ENCODE measurements around the gene GNAI2. TPM values are rescaled to one million over a fixed set of nuclear protein-coding genes. Genes with fewer than 3 reads are reported as not detected.

Gene GNAI2
- total RNA-seq, 4 donors from 2014 or later = 69.6 to 322 (median 74.8) TPM

- Histone ChIP-seq H3K4me3 (no peak overlapping the region), H3K9me3 (no peaks in the 10 kb centered on the region), H3K27me3 (peaks cover 33% of the 10 kb centered on the region), H3K4me1 (peaks cover 7 to 32% (median 16%) of the 10 kb centered on the region in 4 donors), H3K27ac (no peak overlapping the region), H3K36me3 (no peaks in the 10 kb centered on the region)
- in situ Hi-C loops (cut with MboI; ENCODE audit: low pct_ligation_motif_present in 1 of 4, low pct_unique_long_range_greater_than_20kb in 1 of 4, low sequenced_read_pairs in 3 of 4) = no loop called here
- DNase-seq = no peak
- TF ChIP-seq POLR2AphosphoS5 (IDR thresholded peaks at IDR 0.05) (no peak), POLR2A (IDR thresholded peaks at IDR 0.05) (no peak), EP300 (IDR thresholded peaks at IDR 0.05; ENCODE audit: low read depth) (no peak), CTCF (IDR thresholded peaks at IDR 0.05) (no peak)
- WGBS, 2 donors (ENCODE audit: low coverage in 1 of 2) = 74% methylated on average over 65 of the region's 65 CpGs; no CpG with 5 or more reads in 1 of the 2 donors
- intact Hi-C loops (cut with DNase I; ENCODE audit: low total_unique reads) = loop anchor here (10.0 kb wide), 1 partner anchor 151 kb away; no protein-coding TSS in a partner anchor
Measured at GRCh38 chr3:50275141-50275995, 39.4 kb downstream of the GNAI2 start.

GRCh38 chr3:50275996-50276761 lies 40.2 kb downstream of the GNAI2 start:
- H3K4me1 ChIP-seq = peaks cover 7 to 29% (median 14%) of the 10 kb centered on the region in 4 donors
- no peaks in the 10 kb centered on the region for H3K36me3 ChIP-seq
- intact Hi-C loops (cut with DNase I; ENCODE audit: low total_unique reads) (loop anchor here (10.0 kb wide), 1 partner anchor 151 kb away; no protein-coding TSS in a partner anchor), in situ Hi-C loops (cut with MboI; ENCODE audit: low pct_ligation_motif_present in 1 of 4, low pct_unique_long_range_greater_than_20kb in 1 of 4, low sequenced_read_pairs in 3 of 4) (no loop called here)
- peaks cover 33% of the 10 kb centered on the region for H3K27me3 ChIP-seq
- no peak for DNase-seq
- WGBS, 2 donors (ENCODE audit: low coverage in 1 of 2) = 67 to 75% methylated on average over 8 to 65 of the region's 79 CpGs
- no peak overlapping the region for H3K4me3 ChIP-seq
- H3K9me3 ChIP-seq = no peaks in the 10 kb centered on the region
- TF ChIP-seq EP300 (IDR thresholded peaks at IDR 0.05; ENCODE audit: low read depth) = no peak
- TF ChIP-seq POLR2AphosphoS5 (IDR thresholded peaks at IDR 0.05) = no peak
- no peak for TF ChIP-seq CTCF (IDR thresholded peaks at IDR 0.05)
- no peak for TF ChIP-seq POLR2A (IDR thresholded peaks at IDR 0.05)
- H3K27ac ChIP-seq = no peak overlapping the region

GRCh38 chr3:50276762-50277101 lies 40.7 kb downstream of the GNAI2 start:
- in situ Hi-C loops (cut with MboI; ENCODE audit: low pct_ligation_motif_present in 1 of 4, low pct_unique_long_range_greater_than_20kb in 1 of 4, low sequenced_read_pairs in 3 of 4) = no loop called here
- Histone ChIP-seq H3K4me1 (peaks cover 7 to 26% (median 14%) of the 10 kb centered on the region in 4 donors), H3K36me3 (no peaks in the 10 kb centered on the region), H3K4me3 (no peak overlapping the region), H3K27me3 (peaks cover 33% of the 10 kb centered on the region), H3K9me3 (no peaks in the 10 kb centered on the region), H3K27ac (no peak overlapping the region)
- intact Hi-C loops (cut with DNase I; ENCODE audit: low total_unique reads) = loop anchor here (10.0 kb wide), 1 partner anchor 152 kb away; no protein-coding TSS in a partner anchor
- TF ChIP-seq EP300 (IDR thresholded peaks at IDR 0.05; ENCODE audit: low read depth) (no peak), POLR2A (IDR thresholded peaks at IDR 0.05) (no peak), POLR2AphosphoS5 (IDR thresholded peaks at IDR 0.05) (no peak), CTCF (IDR thresholded peaks at IDR 0.05) (no peak)
- 87% methylated on average over 17 of the region's 17 CpGs; no CpG with 5 or more reads in 1 of the 2 donors for WGBS, 2 donors (ENCODE audit: low coverage in 1 of 2)
- no peak for DNase-seq

All from transverse colon (tissue), 4 donors.